Brain microvascular endothelial cell (primary cell): Measurements from ENCODE around the gene RGS19.
A peak's percentile ranks its signal among the peaks of the same experiment; 100 is the strongest.

Experiments used
- DNase-seq: peaks from one replicate; pipeline ENCODE4 v3.0.0-alpha.2; 2020
- H3K27ac ChIP-seq: fragments of 250-450 bp; sonication (Bioruptor Pico); 2 replicates; pipeline ENCODE4 v1.5.1; 2020; ENCODE audit warnings: mild to moderate bottlenecking, moderate library complexity
- H3K27me3 ChIP-seq: fragments of 250-450 bp; sonication (Bioruptor Pico); replicated peaks from 2 replicates; pipeline ENCODE4 v1.5.1; 2020; ENCODE audit warnings: mild to moderate bottlenecking
- H3K36me3 ChIP-seq: fragments of 250-450 bp; sonication (Bioruptor Pico); replicated peaks from 2 replicates; pipeline ENCODE4 v1.5.1; 2020; ENCODE audit warnings: mild to moderate bottlenecking
- H3K4me3 ChIP-seq: 2 replicates; pipeline ENCODE4 v1.5.1; 2011; ENCODE audit warnings: low read depth, mild to moderate bottlenecking, control low read depth, low read length, moderate library complexity
- CTCF ChIP-seq: IDR thresholded peaks from 2 replicates; pipeline ENCODE4 v1.5.1; 2011; ENCODE audit warnings: low read depth, mild to moderate bottlenecking, moderate library complexity, low read length, control low read depth, inconsistent platforms; ENCODE audit errors: missing control alignments
- in situ Hi-C: cut with HindIII; loops from 2 replicates; pipeline ENCODE4 v1.10.0; 2017; ENCODE audit warnings: low sequenced_read_pairs, low pct_ligation_motif_present

Gene RGS19

GRCh38 chr20:64065062-64065973 is 14.0 kb downstream of the RGS19 start:
- no peaks in the 10 kb centered on the region for H3K27me3 ChIP-seq
- H3K4me3 ChIP-seq, result no peak overlapping the region
- no peak overlapping the region for H3K27ac ChIP-seq
- in situ Hi-C loops, result no loop called here
- no peak for TF ChIP-seq CTCF
- H3K36me3 ChIP-seq, result no peaks in the 10 kb centered on the region
- DNase-seq, result no peak

DNA sequence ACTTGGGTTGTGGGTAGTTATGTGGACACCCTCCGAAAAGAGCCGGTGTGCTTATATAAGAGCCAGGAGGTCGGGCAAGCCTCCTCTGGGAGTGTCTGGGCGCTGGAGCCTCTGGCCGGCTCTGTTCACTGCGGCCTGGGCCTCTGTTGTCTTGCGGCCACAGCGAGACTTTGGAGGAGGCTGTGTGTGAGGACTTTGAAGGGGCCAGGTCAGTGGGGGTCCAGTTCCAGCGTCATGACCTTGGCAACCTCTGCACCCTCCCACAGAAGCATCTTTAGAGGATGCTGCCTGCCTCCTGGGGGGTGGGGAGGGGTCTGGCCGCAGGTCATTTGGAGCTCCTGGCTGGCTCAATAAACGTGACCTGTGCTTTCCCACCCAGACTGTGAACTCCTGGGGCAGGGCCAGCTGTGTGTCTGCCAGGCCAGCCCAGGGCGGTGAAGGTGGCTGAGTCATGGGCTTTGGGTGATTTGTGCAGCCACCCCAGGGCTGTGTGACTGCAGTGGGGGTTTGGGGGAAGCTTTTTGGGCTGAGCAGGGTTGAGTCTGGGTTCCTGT is 15.1 kb downstream of the RGS19 start:
- DNase-seq, result no peak
- in situ Hi-C loops, result no loop called here
- H3K27me3 ChIP-seq, result no peaks in the 10 kb centered on the region
- H3K4me3 ChIP-seq, result peak overlapping the region; percentile 80
- TF ChIP-seq CTCF, result no peak
- H3K36me3 ChIP-seq, result no peaks in the 10 kb centered on the region
- H3K27ac ChIP-seq, result no peak overlapping the region

GRCh38 chr20:64063389-64064144 is 15.8 kb downstream of the RGS19 start:
- TF ChIP-seq CTCF, result no peak
- no peaks in the 10 kb centered on the region for H3K36me3 ChIP-seq
- DNase-seq, result no peak
- in situ Hi-C loops, result no loop called here
- peak overlapping the region; percentile 80 for H3K4me3 ChIP-seq
- no peaks in the 10 kb centered on the region for H3K27me3 ChIP-seq
- peak overlapping the region; percentile 27 for H3K27ac ChIP-seq

GRCh38 chr20:64062596-64063388 is 16.5 kb downstream of the RGS19 start, which contains the start of gene TCEA2:
Gene TCEA2, plus strand, starts transcription at chr20:64063198. Its CDS starts 115 bp downstream, at chr20:64063313.
- Histone ChIP-seq H3K27ac (peak within 1 kb of the TSS; percentile 52), H3K27me3 (no peaks in the 10 kb centered on the region), H3K4me3 (peak within 1 kb of the TSS; percentile 80), H3K36me3 (no peaks in the 10 kb centered on the region)
- TF ChIP-seq CTCF, result no peak
- peak; percentile 94 for DNase-seq
- in situ Hi-C loops, result no loop called here

- peak overlapping the region; percentile 52 for H3K27ac ChIP-seq
- H3K36me3 ChIP-seq, result no peaks in the 10 kb centered on the region
- H3K4me3 ChIP-seq, result peak overlapping the region; percentile 80
- no peak for TF ChIP-seq CTCF
- H3K27me3 ChIP-seq, result no peaks in the 10 kb centered on the region
- in situ Hi-C loops, result no loop called here
- DNase-seq, result no peak
These were observed 17.1 kb downstream of the RGS19 start for GRCh38 chr20:64062276-64062595.
